ENCODE measurements around the gene AOPEP.
A peak's percentile ranks its signal among the peaks of the same experiment; 100 is the strongest.

Gene AOPEP

DNA sequence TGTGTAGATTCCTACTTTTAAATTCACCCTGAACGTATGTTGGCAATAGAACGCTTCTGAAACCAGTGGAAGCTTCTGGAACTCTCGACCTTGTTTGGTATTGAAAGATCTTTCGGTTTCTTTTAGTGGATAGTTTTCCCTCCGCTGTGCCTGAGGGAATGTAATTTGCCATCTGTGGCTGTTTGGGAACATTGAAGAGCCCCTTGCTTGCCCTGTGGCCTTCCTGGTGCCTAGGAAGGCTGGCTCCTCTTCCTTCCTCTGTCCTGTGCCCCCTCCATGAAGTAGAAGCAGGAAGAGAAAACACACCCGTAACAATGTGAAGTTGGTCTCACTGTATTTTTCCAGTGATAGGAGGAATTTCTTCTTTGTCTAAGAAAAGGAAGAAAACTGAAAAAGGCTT lies 274.3 kb downstream of the AOPEP start:
- no peaks in the 10 kb centered on the region for H3K9me3 ChIP-seq (ENCODE audit: control insufficient read depth, insufficient read depth, low read length)
- H3K27ac ChIP-seq (ENCODE audit: low read depth, low read length) = no peak overlapping the region
- H3K9ac ChIP-seq (ENCODE audit: low read depth, low read length) = no peak overlapping the region
- no peak overlapping the region for H3K4me3 ChIP-seq (ENCODE audit: low read depth, low read length)
- no peaks in the 10 kb centered on the region for H3K36me3 ChIP-seq (ENCODE audit: control insufficient read depth, insufficient read depth, low read length)
- H3K27me3 ChIP-seq (ENCODE audit: control insufficient read depth, insufficient read depth, low read length) = peaks cover 40% of the 10 kb centered on the region
- peaks cover under 1% of the 10 kb centered on the region; the same call in 1 of the 2 replicates for H3K4me1 ChIP-seq (ENCODE audit: control insufficient read depth, insufficient read depth, low read length)

DNA sequence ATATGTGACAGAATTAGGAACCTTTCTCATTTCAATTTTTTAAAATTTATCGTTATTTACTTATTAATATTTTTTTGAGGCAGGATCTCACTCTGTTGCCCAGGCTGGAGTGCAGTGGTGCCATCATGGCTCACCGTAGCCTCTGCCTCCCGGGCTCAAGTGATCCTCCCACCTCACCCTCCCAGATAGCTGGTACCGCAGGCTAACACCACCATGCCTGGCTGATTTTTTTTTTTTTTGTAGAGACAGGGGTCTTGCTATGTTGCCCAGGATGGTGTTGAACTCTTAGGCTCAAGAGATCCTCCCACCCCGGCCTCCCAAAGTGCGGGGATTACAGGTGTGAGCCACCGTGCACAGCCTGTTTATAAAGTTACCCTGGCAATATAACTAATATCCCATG lies 275.2 kb downstream of the AOPEP start:
- peaks cover 48% of the 10 kb centered on the region for H3K27me3 ChIP-seq (ENCODE audit: control insufficient read depth, insufficient read depth, low read length)
- H3K9me3 ChIP-seq (ENCODE audit: control insufficient read depth, insufficient read depth, low read length) = no peaks in the 10 kb centered on the region
- H3K9ac ChIP-seq (ENCODE audit: low read depth, low read length) = no peak overlapping the region
- no peaks in the 10 kb centered on the region for H3K36me3 ChIP-seq (ENCODE audit: control insufficient read depth, insufficient read depth, low read length)
- H3K4me3 ChIP-seq (ENCODE audit: low read depth, low read length) = no peak overlapping the region
- no peaks in the 10 kb centered on the region; the same call in 1 of the 2 replicates for H3K4me1 ChIP-seq (ENCODE audit: control insufficient read depth, insufficient read depth, low read length)
- no peak overlapping the region for H3K27ac ChIP-seq (ENCODE audit: low read depth, low read length)

GRCh38 chr9:95003689-95004410 lies 277.4 kb downstream of the AOPEP start:
- Histone ChIP-seq H3K27ac (ENCODE audit: low read depth, low read length) (no peak overlapping the region), H3K9me3 (ENCODE audit: control insufficient read depth, insufficient read depth, low read length) (no peaks in the 10 kb centered on the region), H3K9ac (ENCODE audit: low read depth, low read length) (peak overlapping the region; percentile 54; the same call in 1 of the 2 replicates), H3K4me3 (ENCODE audit: low read depth, low read length) (peak overlapping the region; percentile 74), H3K4me1 (ENCODE audit: control insufficient read depth, insufficient read depth, low read length) (no peaks in the 10 kb centered on the region; the same call in 1 of the 2 replicates), H3K27me3 (ENCODE audit: control insufficient read depth, insufficient read depth, low read length) (peaks cover 48% of the 10 kb centered on the region), H3K36me3 (ENCODE audit: control insufficient read depth, insufficient read depth, low read length) (no peaks in the 10 kb centered on the region)

DNA sequence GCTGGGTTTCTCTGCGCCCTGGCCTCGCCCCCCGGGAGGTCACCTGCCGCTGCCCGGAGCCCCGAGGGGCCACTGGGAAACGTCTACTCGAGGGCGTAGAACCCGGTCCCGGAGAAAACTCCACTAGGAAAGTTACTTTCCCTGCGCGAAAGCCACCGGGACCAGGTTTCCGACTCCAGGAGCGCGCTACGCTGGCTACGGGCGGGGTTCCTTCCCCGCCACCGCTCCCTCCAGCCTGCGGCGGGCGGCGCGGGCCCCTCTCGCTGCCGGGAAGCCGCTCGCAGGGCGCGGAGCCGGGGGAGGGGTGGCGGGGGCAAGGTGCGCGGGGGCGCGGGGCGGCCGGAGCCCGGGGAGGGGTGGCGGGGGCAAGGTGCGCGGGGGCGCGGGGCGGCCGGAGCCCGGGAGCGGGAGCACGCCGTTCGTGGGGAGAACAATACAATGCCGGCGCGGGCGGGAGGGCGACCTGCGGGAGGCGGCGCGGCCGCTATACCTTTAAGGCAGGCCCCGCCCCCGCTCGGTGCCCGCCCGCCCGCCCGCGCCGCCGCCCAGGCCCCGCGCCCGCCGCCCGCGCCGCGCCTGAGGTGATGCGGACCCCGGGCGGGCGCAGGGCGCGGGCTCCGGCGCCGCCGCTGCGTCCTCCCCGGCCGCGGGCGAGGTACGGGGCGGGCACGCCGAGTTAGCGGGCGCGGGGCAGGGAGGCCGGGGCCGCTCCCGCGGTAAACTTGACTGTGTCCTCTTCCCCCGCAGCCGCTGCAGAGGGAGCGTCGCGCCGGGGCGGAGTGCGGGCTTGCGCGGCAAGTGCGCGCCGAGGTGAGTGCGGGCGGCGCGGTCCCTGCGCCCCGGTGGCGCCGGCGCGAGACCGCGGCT lies 278.1 kb downstream of the AOPEP start:
- peaks cover 48% of the 10 kb centered on the region for H3K27me3 ChIP-seq (ENCODE audit: control insufficient read depth, insufficient read depth, low read length)
- peak overlapping the region; percentile 74 for H3K4me3 ChIP-seq (ENCODE audit: low read depth, low read length)
- peak overlapping the region; percentile 54; the same call in 1 of the 2 replicates for H3K9ac ChIP-seq (ENCODE audit: low read depth, low read length)
- no peaks in the 10 kb centered on the region for H3K36me3 ChIP-seq (ENCODE audit: control insufficient read depth, insufficient read depth, low read length)
- H3K27ac ChIP-seq (ENCODE audit: low read depth, low read length) = no peak overlapping the region
- H3K4me1 ChIP-seq (ENCODE audit: control insufficient read depth, insufficient read depth, low read length) = no peaks in the 10 kb centered on the region; the same call in 1 of the 2 replicates
- no peaks in the 10 kb centered on the region for H3K9me3 ChIP-seq (ENCODE audit: control insufficient read depth, insufficient read depth, low read length)

- Histone ChIP-seq H3K9ac (ENCODE audit: low read depth, low read length) (peak overlapping the region; percentile 54; the same call in 1 of the 2 replicates), H3K27me3 (ENCODE audit: control insufficient read depth, insufficient read depth, low read length) (peaks cover 48% of the 10 kb centered on the region), H3K36me3 (ENCODE audit: control insufficient read depth, insufficient read depth, low read length) (no peaks in the 10 kb centered on the region), H3K9me3 (ENCODE audit: control insufficient read depth, insufficient read depth, low read length) (no peaks in the 10 kb centered on the region), H3K4me1 (ENCODE audit: control insufficient read depth, insufficient read depth, low read length) (no peaks in the 10 kb centered on the region; the same call in 1 of the 2 replicates), H3K27ac (ENCODE audit: low read depth, low read length) (no peak overlapping the region), H3K4me3 (ENCODE audit: low read depth, low read length) (peak overlapping the region; percentile 70)
Observed at GRCh38 chr9:95005278-95006143, 279.0 kb downstream of the AOPEP start.

GRCh38 chr9:95007226-95007869 lies 280.8 kb downstream of the AOPEP start:
- H3K27me3 ChIP-seq (ENCODE audit: control insufficient read depth, insufficient read depth, low read length) = peaks cover 38% of the 10 kb centered on the region
- no peaks in the 10 kb centered on the region; the same call in 1 of the 2 replicates for H3K4me1 ChIP-seq (ENCODE audit: control insufficient read depth, insufficient read depth, low read length)
- H3K36me3 ChIP-seq (ENCODE audit: control insufficient read depth, insufficient read depth, low read length) = no peaks in the 10 kb centered on the region
- no peak overlapping the region for H3K27ac ChIP-seq (ENCODE audit: low read depth, low read length)
- no peak overlapping the region for H3K4me3 ChIP-seq (ENCODE audit: low read depth, low read length)
- H3K9ac ChIP-seq (ENCODE audit: low read depth, low read length) = 0 out of 2 replicates have a peak overlapping the region, but pooled peaks have one; percentile 12
- no peaks in the 10 kb centered on the region for H3K9me3 ChIP-seq (ENCODE audit: control insufficient read depth, insufficient read depth, low read length)

GRCh38 chr9:95008151-95008771 lies 281.8 kb downstream of the AOPEP start:
- Histone ChIP-seq H3K27me3 (ENCODE audit: control insufficient read depth, insufficient read depth, low read length) (peaks cover 29% of the 10 kb centered on the region), H3K9me3 (ENCODE audit: control insufficient read depth, insufficient read depth, low read length) (no peaks in the 10 kb centered on the region), H3K27ac (ENCODE audit: low read depth, low read length) (no peak overlapping the region), H3K36me3 (ENCODE audit: control insufficient read depth, insufficient read depth, low read length) (no peaks in the 10 kb centered on the region), H3K9ac (ENCODE audit: low read depth, low read length) (no peak overlapping the region), H3K4me1 (ENCODE audit: control insufficient read depth, insufficient read depth, low read length) (no peaks in the 10 kb centered on the region; the same call in 1 of the 2 replicates), H3K4me3 (ENCODE audit: low read depth, low read length) (no peak overlapping the region)

DNA sequence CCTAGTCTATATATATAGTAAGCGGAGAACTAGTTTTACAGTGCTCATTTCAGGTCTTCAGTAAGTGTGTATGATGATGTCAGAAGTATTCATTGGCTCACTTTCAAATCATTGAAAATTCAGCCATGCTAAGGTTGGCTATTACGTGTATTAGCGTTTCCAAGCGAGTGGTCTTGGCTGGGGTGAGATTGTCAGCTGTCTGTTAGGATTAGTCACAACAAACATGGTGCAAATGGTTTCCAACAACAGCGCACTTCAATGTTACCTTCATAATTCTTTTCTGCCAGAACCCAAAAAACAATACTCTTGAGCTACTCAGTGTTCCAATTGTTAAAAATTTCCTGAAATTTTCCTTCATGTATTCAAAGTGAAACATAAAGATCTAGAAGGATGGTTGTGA lies 283.0 kb downstream of the AOPEP start:
- H3K4me1 ChIP-seq (ENCODE audit: control insufficient read depth, insufficient read depth, low read length) = no peaks in the 10 kb centered on the region
- no peaks in the 10 kb centered on the region for H3K36me3 ChIP-seq (ENCODE audit: control insufficient read depth, insufficient read depth, low read length)
- H3K27ac ChIP-seq (ENCODE audit: low read depth, low read length) = no peak overlapping the region

GRCh38 chr9:95010431-95010838 lies 283.9 kb downstream of the AOPEP start:
- Histone ChIP-seq H3K4me1 (ENCODE audit: control insufficient read depth, insufficient read depth, low read length) (no peaks in the 10 kb centered on the region), H3K4me3 (ENCODE audit: low read depth, low read length) (no peak overlapping the region), H3K9me3 (ENCODE audit: control insufficient read depth, insufficient read depth, low read length) (no peaks in the 10 kb centered on the region), H3K27ac (ENCODE audit: low read depth, low read length) (no peak overlapping the region), H3K9ac (ENCODE audit: low read depth, low read length) (no peak overlapping the region), H3K27me3 (ENCODE audit: control insufficient read depth, insufficient read depth, low read length) (peaks cover 12% of the 10 kb centered on the region), H3K36me3 (ENCODE audit: control insufficient read depth, insufficient read depth, low read length) (no peaks in the 10 kb centered on the region)

More for the DNA sequence above, 283.0 kb downstream of the AOPEP start:
- Histone ChIP-seq H3K4me3 (ENCODE audit: low read depth, low read length) (no peak overlapping the region), H3K9me3 (ENCODE audit: control insufficient read depth, insufficient read depth, low read length) (no peaks in the 10 kb centered on the region), H3K9ac (ENCODE audit: low read depth, low read length) (no peak overlapping the region), H3K27me3 (ENCODE audit: control insufficient read depth, insufficient read depth, low read length) (peaks cover 17% of the 10 kb centered on the region)
